A673 (cell line): ENCODE measurements around the gene GTF3C1.

Experiments
- CTCF ChIP-seq: fragments of 300-800, 200-600 bp; sonication (generic); conservative IDR thresholded peaks from 2 replicates; pipeline ENCODE4 v1.5.1; 2017; ENCODE audit warnings: low read depth, mild to moderate bottlenecking, antibody characterized with exemption, low read length, moderate library complexity, mixed read lengths
- EZH2 ChIP-seq: fragments of 200-600 bp; sonication (generic); IDR thresholded peaks from 2 replicates; pipeline ENCODE4 v1.6.1; 2017; ENCODE audit warnings: borderline replicate concordance, low read depth, mild to moderate bottlenecking, mixed read lengths, antibody characterized with exemption, low read length; ENCODE audit not compliant: poor library complexity, severe bottlenecking

- TF ChIP-seq CTCF: no peak
- TF ChIP-seq EZH2: no peak
Measured at GRCh38 chr16:27480761-27481160, 69.0 kb downstream of the GTF3C1 start.
